Activated CD4-positive, alpha-beta T cell treated with anti-CD3 and anti-CD28 coated beads, Interleukin-2, amount 10 ng/mL, durations not matched to agents 24 days and 14 days (primary cell): ENCODE data around the gene DNPH1. TPM values are rescaled to one million over a fixed set of nuclear protein-coding genes. Genes with fewer than 3 reads are reported as not detected.

Experiments
- DNase-seq: peaks from one replicate; pipeline ENCODE4 v3.0.0; 2022
- H3K27ac Mint-ChIP-seq: one replicate; pipeline ENCODE4 v1.8.0; 2022; ENCODE audit warnings: mild to moderate bottlenecking, mixed read lengths
- H3K27me3 Mint-ChIP-seq: one replicate; pipeline ENCODE4 v1.8.0; 2022; ENCODE audit warnings: mixed read lengths
- H3K36me3 Mint-ChIP-seq: one replicate; pipeline ENCODE4 v1.8.0; 2022; ENCODE audit warnings: low read depth, mild to moderate bottlenecking, mixed read lengths
- H3K4me1 Mint-ChIP-seq: one replicate; pipeline ENCODE4 v1.8.0; 2021; ENCODE audit warnings: mixed read lengths
- H3K4me3 Mint-ChIP-seq: one replicate; pipeline ENCODE4 v1.8.0; 2022; ENCODE audit warnings: mild to moderate bottlenecking, moderate library complexity, mixed read lengths
- H3K9me3 Mint-ChIP-seq: one replicate; pipeline ENCODE4 v1.8.0; 2021; ENCODE audit warnings: mixed read lengths
- intact Hi-C: fragments of 100-400 bp; cut with micrococcal nuclease; formaldehyde crosslinking; loops from one replicate; pipeline ENCODE4 v1.15.1; 2023
- total RNA-seq: library from RNA; stranded (reverse); gene quantifications from 2 replicates; pipeline ENCODE4 v1.2.3, GENCODE V29; 2022

DNPH1 gene
- total RNA-seq, 1 donor from 2014 or later, result 78.9 TPM

DNA sequence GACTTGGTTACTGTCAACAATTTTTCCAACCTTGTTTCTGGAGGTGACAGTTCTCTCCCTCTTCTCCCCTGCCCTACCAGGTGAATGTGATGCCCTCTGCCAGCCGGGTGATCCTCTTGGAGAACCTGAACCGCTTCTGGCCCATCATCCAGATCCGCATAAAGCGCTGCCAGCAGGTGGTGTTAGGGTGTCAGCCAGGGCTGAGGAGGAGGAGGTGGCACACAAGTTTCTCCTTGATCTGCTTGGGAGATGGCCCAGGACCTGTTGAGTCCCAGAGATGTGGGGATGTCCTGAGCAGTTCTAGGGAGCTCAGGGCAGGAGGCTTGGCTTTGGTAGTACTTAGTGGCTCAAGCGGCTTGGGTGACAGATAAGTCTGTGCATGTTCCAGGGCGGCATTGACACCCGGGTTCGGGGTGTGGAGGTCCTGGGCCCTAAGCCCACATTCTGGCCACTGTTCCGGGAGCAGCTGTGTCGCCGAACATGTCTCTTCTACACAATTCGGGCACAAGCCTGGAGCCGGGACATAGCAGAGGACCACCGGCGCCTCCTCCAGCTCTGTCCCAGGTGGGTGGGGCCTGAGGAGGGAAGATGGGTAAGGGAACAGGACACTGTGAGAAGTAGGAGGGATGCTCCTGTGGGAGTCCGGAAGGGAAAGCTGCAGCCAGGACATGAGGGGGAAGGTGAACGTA, 26.1 kb downstream of the DNPH1 start:
- Mint-ChIP-seq H3K9me3 (no peaks in the 10 kb centered on the region), H3K4me3 (no peak overlapping the region), H3K27me3 (no peaks in the 10 kb centered on the region), H3K4me1 (no peaks in the 10 kb centered on the region), H3K36me3 (peaks cover 45% of the 10 kb centered on the region), H3K27ac (no peak overlapping the region)
- no peak for DNase-seq
- intact Hi-C loops, result no loop called here

DNA sequence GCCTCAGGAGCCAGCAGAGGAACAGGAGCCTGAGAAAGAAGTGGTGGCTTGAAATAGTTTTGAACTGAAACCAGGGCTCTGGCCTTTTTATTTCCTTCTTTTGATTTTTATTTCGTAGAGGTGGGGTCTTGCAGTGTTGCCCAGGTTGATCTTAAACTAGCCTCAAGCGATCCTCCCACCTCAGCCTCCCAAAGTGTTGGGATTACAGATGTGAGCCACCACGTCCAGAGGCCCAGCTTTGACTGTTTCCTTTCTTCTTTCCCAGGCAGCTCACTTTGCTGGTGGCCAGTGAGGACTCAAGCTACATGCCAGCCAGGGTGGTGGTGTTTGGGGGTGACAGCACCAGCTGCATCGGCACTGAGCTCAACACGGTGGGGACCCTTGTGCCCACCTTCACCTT, 26.8 kb downstream of the DNPH1 start:
- intact Hi-C loops, result no loop called here
- H3K9me3 Mint-ChIP-seq, result no peaks in the 10 kb centered on the region
- no peaks in the 10 kb centered on the region for H3K4me1 Mint-ChIP-seq
- H3K27me3 Mint-ChIP-seq, result no peaks in the 10 kb centered on the region
- no peak overlapping the region for H3K4me3 Mint-ChIP-seq
- no peak overlapping the region for H3K27ac Mint-ChIP-seq
- peaks cover 42% of the 10 kb centered on the region for H3K36me3 Mint-ChIP-seq
- DNase-seq, result no peak

DNA sequence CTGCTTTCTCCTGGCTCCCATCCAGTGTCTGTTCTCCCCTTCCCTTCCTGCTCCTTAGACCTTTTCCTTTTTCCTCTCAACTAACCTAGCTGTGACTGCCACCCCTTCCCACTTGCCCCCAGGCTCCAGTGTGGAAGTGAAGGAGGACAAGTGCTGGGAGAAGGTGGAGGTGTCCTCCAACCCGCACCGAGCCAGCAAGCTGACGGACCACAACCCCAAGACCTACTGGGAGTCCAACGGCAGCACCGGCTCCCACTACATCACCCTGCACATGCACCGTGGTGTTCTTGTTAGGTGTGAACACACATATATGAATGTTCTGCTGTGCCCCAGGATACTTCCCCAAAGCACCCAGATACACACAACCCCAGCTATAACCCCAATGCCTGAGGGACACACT, 28.7 kb downstream of the DNPH1 start:
- Mint-ChIP-seq H3K27ac (no peak overlapping the region), H3K9me3 (no peaks in the 10 kb centered on the region), H3K27me3 (no peaks in the 10 kb centered on the region), H3K4me1 (no peaks in the 10 kb centered on the region), H3K36me3 (peaks cover 40% of the 10 kb centered on the region), H3K4me3 (no peak overlapping the region)
- DNase-seq, result no peak
- intact Hi-C loops, result no loop called here

DNA sequence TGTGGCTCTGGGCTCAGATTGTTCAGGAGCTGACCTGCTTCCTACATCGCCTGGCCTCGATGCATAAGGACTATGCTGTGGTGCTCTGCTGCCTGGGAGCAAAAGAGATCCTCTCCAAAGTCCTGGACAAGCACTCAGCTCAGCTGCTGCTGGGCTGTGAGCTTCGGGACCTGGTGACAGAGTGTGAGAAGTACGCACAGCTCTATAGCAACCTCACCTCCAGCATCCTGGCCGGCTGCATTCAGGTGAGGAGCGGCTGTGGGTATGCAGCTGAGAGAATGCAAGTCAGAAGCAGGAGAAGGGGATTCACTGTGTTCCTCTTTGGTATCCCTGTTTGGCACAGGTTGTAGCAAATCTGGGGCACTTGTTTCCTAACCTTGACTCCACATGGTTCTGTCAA, 29.4 kb downstream of the DNPH1 start:
- Mint-ChIP-seq H3K4me3 (no peak overlapping the region), H3K36me3 (peaks cover 37% of the 10 kb centered on the region), H3K27me3 (no peaks in the 10 kb centered on the region), H3K27ac (no peak overlapping the region), H3K9me3 (no peaks in the 10 kb centered on the region), H3K4me1 (no peaks in the 10 kb centered on the region)
- intact Hi-C loops, result no loop called here
- DNase-seq, result no peak

DNA sequence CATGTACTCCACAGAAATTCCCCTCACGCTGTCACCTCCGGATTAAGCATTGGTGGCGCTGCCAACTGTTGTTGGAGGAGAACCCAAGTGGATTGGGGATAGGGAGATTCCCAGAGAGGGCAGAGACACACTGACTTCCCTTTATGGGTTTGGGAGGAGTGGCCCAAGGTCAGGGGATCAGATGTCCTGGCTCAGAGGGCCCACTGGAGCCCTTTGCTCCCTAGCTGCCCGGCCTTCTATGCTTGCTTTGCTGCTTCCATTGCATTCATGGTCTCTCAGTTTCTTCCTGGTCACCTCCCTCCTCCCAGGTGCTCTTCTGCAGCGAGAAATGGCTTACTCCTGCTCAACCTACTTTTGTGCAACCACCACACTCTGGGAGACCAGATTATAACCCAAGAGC, 32.9 kb downstream of the DNPH1 start:
- no peaks in the 10 kb centered on the region for H3K27me3 Mint-ChIP-seq
- H3K4me3 Mint-ChIP-seq, result no peak overlapping the region
- peaks cover 42% of the 10 kb centered on the region for H3K36me3 Mint-ChIP-seq
- DNase-seq, result no peak
- intact Hi-C loops, result no loop called here
- no peak overlapping the region for H3K27ac Mint-ChIP-seq
- no peaks in the 10 kb centered on the region for H3K4me1 Mint-ChIP-seq
- H3K9me3 Mint-ChIP-seq, result no peaks in the 10 kb centered on the region

DNA sequence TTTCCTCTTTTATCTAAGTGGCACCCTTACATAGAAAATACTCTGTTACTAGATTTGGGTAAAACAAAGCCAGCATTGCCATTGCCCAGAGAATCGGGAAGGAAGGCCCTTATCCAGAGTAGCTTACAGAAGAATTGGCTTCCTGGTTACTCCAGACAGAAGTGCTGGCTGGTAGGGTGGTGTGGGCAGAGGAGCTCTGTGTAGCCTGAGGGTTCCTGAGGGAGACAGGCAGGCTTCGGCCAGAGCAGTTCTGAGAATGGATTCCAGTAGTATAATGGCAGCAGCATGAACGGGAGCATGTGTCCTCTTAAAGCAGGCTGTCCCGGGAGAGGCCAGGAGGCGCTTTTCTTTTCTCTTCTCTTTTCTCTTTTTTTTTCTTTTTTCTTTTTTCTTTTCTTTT, 35.4 kb downstream of the DNPH1 start:
- H3K9me3 Mint-ChIP-seq, result no peaks in the 10 kb centered on the region
- H3K4me3 Mint-ChIP-seq, result no peak overlapping the region
- no peak for DNase-seq
- peak overlapping the region; percentile 13 for H3K27ac Mint-ChIP-seq
- peaks cover 5% of the 10 kb centered on the region for H3K4me1 Mint-ChIP-seq
- peaks cover 33% of the 10 kb centered on the region for H3K36me3 Mint-ChIP-seq
- intact Hi-C loops, result no loop called here
- no peaks in the 10 kb centered on the region for H3K27me3 Mint-ChIP-seq

DNA sequence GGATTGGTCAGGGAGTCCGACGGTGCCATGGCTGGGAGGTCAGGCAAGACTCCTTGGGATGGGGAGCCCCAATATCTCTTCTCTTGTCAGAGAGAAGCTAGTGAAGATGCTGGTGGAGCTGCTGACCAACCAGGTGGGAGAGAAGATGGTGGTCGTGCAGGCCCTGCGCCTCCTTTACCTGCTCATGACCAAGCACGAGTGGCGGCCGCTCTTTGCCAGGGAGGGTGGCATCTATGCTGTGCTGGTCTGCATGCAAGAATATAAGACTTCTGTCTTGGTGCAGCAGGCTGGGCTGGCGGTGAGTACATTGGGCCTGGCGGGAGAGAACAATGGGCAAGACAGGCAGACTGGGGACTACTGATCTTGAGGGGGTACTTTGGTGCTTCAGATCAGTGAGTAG, 36.4 kb downstream of the DNPH1 start:
- intact Hi-C loops, result no loop called here
- H3K4me3 Mint-ChIP-seq, result no peak overlapping the region
- no peaks in the 10 kb centered on the region for H3K9me3 Mint-ChIP-seq
- no peaks in the 10 kb centered on the region for H3K27me3 Mint-ChIP-seq
- no peak for DNase-seq
- H3K36me3 Mint-ChIP-seq, result peaks cover 41% of the 10 kb centered on the region
- H3K27ac Mint-ChIP-seq, result no peak overlapping the region
- peaks cover 5% of the 10 kb centered on the region for H3K4me1 Mint-ChIP-seq

DNA sequence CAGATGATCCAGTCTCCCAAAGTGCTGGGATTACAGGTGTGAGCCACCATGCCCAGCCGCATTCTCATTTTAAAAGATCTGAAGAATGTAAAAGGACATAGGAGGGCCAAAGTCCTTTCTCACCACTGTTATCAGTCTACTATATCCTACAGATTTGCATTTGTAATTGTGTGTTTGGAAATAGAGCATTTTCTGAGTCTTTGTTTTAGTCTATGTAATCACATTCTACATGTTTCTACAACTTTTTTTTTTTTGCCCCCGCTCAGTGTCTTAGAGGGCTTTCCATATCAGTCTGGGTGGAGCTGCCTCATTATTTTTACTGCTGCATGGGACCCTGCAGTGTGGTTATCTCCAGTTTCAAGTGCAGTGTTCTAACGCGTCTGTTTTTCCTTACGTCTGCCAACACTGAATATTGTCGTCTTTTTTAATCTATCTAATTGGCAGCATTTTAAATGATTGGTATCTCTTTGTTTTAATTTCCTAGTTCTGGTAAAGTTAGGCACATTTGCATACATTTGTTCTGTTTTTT, 39.4 kb downstream of the DNPH1 start:
- Mint-ChIP-seq H3K4me3 (no peak overlapping the region), H3K9me3 (no peaks in the 10 kb centered on the region), H3K36me3 (peaks cover 38% of the 10 kb centered on the region), H3K4me1 (peaks cover 13% of the 10 kb centered on the region), H3K27ac (no peak overlapping the region), H3K27me3 (no peaks in the 10 kb centered on the region)
- no peak for DNase-seq
- intact Hi-C loops, result no loop called here

DNA sequence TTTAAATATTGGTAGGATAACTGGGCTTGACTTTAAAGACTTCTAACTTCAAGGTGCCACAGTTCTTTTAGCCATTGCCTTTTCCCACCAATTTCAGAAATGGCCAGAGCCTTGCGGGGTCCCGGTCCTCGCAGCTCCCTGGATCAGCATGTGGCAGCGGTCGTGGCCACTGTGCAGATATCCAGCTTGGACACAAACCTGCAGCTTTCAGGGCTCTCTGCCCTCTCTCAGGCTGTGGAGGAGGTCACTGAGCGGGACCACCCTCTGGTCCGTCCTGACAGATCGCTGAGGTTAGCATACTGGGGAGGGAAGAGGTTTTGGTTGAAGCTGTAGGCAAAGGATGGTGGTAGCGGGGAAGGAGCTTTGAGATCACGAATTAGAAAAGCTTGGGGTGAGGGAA, 40.9 kb downstream of the DNPH1 start:
- no peak for DNase-seq
- H3K36me3 Mint-ChIP-seq, result peaks cover 39% of the 10 kb centered on the region
- no peaks in the 10 kb centered on the region for H3K9me3 Mint-ChIP-seq
- no peak overlapping the region for H3K4me3 Mint-ChIP-seq
- no peaks in the 10 kb centered on the region for H3K27me3 Mint-ChIP-seq
- H3K4me1 Mint-ChIP-seq, result peaks cover 24% of the 10 kb centered on the region
- no peak overlapping the region for H3K27ac Mint-ChIP-seq
- intact Hi-C loops, result no loop called here

DNA sequence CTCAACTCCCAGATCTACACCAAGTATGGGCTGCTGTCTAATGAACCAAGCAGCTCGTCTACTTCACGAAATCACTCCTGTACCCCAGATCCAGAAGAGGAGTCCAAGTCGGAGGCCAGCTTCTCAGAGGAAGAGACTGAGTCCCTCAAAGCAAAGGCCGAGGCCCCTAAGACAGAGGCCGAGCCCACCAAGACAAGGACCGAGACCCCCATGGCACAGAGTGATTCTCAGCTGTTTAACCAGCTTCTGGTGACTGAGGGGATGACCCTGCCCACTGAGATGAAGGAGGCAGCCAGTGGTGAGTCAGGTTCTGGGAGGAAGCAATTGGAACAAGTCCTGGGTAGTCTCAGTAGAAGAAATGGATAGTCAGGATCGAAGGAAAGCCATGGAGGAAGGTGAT, 41.5 kb downstream of the DNPH1 start:
- H3K9me3 Mint-ChIP-seq, result no peaks in the 10 kb centered on the region
- no peak for DNase-seq
- peaks cover 30% of the 10 kb centered on the region for H3K4me1 Mint-ChIP-seq
- no peak overlapping the region for H3K27ac Mint-ChIP-seq
- intact Hi-C loops, result no loop called here
- H3K4me3 Mint-ChIP-seq, result no peak overlapping the region
- H3K36me3 Mint-ChIP-seq, result peaks cover 33% of the 10 kb centered on the region
- no peaks in the 10 kb centered on the region for H3K27me3 Mint-ChIP-seq

DNA sequence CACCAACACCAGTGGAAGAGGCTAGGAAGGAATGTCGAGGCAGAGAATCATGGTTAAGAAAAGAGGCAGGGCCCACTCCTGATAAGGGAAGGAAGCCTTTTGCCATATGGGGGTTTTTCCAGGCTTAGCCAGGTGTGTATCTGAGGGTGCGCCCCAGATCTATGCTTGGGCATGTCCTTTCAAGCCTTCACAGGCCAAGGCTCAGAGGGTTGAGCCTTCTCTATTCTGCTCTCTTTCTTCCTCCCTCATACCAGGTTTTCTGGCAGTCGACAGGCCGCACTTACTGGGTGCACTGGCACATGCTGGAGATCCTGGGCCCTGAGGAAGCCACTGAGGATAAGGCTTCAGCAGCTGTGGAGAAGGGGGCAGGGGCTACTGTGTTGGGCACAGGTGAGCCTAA, 42.6 kb downstream of the DNPH1 start:
- Mint-ChIP-seq H3K9me3 (no peaks in the 10 kb centered on the region), H3K27me3 (no peaks in the 10 kb centered on the region), H3K27ac (peak overlapping the region; percentile 8), H3K36me3 (peaks cover 37% of the 10 kb centered on the region), H3K4me3 (no peak overlapping the region), H3K4me1 (peaks cover 35% of the 10 kb centered on the region)
- intact Hi-C loops, result no loop called here
- DNase-seq, result no peak

DNA sequence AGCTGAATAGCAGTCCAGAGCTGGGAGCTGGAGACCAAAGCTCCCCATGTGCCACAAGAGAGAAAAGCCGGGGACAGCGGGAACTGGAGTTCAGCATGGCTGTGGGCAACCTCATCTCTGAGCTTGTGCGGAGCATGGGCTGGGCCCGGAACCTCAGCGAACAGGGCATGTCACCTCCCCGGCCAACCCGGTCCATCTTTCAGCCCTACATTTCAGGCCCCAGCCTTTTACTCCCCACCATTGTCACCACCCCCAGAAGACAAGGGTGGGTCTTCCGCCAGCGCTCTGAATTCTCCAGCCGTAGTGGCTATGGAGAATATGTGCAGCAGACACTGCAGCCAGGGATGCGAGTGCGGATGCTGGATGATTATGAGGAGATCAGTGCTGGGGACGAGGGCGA, 43.3 kb downstream of the DNPH1 start:
- intact Hi-C loops, result no loop called here
- Mint-ChIP-seq H3K36me3 (peaks cover 39% of the 10 kb centered on the region), H3K9me3 (no peaks in the 10 kb centered on the region), H3K4me1 (peaks cover 40% of the 10 kb centered on the region), H3K27me3 (no peaks in the 10 kb centered on the region), H3K4me3 (no peak overlapping the region), H3K27ac (peak overlapping the region; percentile 8)
- no peak for DNase-seq

DNA sequence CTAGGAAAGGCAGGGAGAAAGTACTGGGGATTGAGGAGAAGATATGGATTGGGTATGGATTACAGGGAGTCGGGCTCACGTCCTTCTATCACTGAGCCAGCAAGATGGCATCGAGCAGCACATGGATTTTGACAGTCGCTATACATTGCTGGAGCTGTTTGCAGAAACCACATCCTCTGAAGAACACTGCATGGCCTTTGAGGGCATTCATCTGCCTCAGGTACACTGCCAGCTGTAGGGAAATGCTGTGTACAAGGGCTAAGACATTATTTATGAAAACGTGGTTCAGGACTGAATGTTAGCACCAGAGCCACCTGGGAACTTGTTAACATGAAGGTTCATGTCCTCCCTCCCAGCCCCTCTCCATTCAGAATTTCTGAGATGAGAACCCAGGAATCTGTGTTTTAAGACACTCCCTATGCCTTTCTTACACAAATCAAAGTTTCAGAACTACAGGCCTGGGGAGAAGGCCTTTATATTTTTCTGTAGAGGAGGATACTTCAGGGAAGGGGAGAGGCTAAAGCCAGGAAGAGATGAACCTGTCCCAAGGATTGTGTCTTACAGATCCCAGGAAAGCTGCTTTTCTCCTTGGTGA, 43.8 kb downstream of the DNPH1 start:
- peak overlapping the region; percentile 44 for H3K4me3 Mint-ChIP-seq
- peak; percentile 73 for DNase-seq
- H3K36me3 Mint-ChIP-seq, result peaks cover 37% of the 10 kb centered on the region
- intact Hi-C loops, result no loop called here
- no peaks in the 10 kb centered on the region for H3K27me3 Mint-ChIP-seq
- H3K27ac Mint-ChIP-seq, result peak overlapping the region; percentile 48
- H3K4me1 Mint-ChIP-seq, result peaks cover 39% of the 10 kb centered on the region
- H3K9me3 Mint-ChIP-seq, result no peaks in the 10 kb centered on the region

DNA sequence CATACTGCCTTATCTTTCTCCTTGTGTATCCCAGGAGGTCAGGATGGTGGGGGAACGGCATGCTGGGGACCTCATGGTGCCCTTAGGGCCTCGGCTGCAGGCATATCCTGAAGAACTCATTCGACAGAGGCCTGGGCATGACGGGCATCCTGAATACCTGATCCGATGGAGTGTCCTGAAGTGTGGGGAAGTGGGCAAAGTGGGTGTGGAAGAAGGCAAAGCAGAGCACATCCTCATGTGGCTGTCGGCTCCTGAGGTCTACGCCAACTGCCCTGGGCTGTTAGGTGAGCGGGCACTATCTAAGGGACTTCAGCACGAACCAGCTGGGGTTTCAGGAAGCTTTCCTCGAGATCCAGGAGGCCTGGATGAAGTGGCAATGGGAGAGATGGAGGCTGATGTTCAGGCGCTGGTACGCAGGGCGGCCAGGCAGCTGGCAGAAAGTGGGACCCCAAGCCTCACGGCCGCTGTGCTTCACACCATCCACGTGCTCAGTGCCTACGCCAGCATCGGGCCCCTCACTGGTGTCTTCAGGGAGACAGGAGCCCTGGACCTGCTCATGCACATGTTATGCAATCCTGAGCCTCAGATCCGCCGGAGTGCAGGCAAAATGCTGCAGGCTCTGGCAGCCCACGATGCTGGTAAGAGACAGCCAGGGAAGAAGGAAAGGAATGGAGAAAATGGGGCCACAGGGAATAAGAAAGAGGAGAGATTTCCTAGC, 44.9 kb downstream of the DNPH1 start:
- Mint-ChIP-seq H3K4me3 (peak overlapping the region; percentile 94), H3K4me1 (peaks cover 36% of the 10 kb centered on the region), H3K9me3 (no peaks in the 10 kb centered on the region), H3K27me3 (no peaks in the 10 kb centered on the region), H3K36me3 (peaks cover 35% of the 10 kb centered on the region), H3K27ac (peak overlapping the region; percentile 17)
- DNase-seq, result no peak
- intact Hi-C loops, result no loop called here
